Keratinocyte (primary cell): Measurements from ENCODE around the gene CASTOR2.

ENCODE experiments used
- EZH2 ChIP-seq: IDR thresholded peaks from one replicate; pipeline ENCODE4 v1.6.1; 2012; ENCODE audit warnings: inconsistent platforms, mild to moderate bottlenecking, low read length, moderate library complexity
- TF ChIP-seq, protein P1 (sequence below), 3 experiments: IDR thresholded peaks in 1 of 3; conservative IDR thresholded peaks in 1 of 3; optimal IDR thresholded peaks in 1 of 3; 2 replicates in 2 of 3; 3 replicates in 1 of 3; pipeline versions ENCODE3 to v1.5.1; 2011; ENCODE audit warnings: low read length in 3 of 3, mild to moderate bottlenecking in 3 of 3, moderate library complexity in 2 of 3, control low read depth in 1 of 3, inconsistent platforms in 1 of 3; ENCODE audit not compliant: insufficient read depth in 2 of 3; ENCODE audit errors: extremely low read depth in 1 of 3

- TF ChIP-seq, protein P1, sequence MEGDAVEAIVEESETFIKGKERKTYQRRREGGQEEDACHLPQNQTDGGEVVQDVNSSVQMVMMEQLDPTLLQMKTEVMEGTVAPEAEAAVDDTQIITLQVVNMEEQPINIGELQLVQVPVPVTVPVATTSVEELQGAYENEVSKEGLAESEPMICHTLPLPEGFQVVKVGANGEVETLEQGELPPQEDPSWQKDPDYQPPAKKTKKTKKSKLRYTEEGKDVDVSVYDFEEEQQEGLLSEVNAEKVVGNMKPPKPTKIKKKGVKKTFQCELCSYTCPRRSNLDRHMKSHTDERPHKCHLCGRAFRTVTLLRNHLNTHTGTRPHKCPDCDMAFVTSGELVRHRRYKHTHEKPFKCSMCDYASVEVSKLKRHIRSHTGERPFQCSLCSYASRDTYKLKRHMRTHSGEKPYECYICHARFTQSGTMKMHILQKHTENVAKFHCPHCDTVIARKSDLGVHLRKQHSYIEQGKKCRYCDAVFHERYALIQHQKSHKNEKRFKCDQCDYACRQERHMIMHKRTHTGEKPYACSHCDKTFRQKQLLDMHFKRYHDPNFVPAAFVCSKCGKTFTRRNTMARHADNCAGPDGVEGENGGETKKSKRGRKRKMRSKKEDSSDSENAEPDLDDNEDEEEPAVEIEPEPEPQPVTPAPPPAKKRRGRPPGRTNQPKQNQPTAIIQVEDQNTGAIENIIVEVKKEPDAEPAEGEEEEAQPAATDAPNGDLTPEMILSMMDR (optimal IDR thresholded peaks at IDR 0.05 in 1 of 3, IDR thresholded peaks at IDR 0.05 in 1 of 3, conservative IDR thresholded peaks at IDR 0.05 in 1 of 3; ENCODE audit: extremely low read depth in 1 of 3, insufficient read depth in 2 of 3, low read length in 3 of 3): no peak
- no peak for TF ChIP-seq EZH2
Observed at GRCh38 chr7:74993121-74993520, 28.6 kb downstream of the CASTOR2 start.
